NCI-H2107 treated with DMSO at 0.1 percent for 48 hours (cell line): ENCODE measurements around the gene OTULINL.

Source experiments
- DNase-seq: peaks from one replicate; lab custom pipeline; 2025; ENCODE audit not compliant: unreplicated experiment; lab: John Stamatoyannopoulos, UW

Gene OTULINL

DNA sequence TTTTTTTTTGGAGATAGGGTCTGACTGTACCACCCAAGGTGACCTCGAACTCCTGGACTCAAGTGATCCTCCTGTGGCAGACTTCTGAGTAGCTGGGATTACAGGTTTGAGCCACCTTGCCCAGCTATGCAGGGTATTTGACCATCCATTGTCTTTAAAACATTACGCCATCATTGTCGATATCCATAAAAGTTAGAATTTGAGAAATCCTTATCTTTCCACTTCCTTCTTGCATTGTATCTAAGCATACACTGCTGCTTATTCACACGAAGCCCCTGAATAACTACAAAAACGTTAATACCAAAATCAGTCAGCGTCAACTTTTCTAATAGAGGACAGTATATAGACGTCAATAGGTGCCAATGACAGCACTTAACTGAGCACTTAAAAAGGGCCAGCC lies 5.4 kb upstream of the OTULINL start:
- DNase-seq, result no peak

DNA sequence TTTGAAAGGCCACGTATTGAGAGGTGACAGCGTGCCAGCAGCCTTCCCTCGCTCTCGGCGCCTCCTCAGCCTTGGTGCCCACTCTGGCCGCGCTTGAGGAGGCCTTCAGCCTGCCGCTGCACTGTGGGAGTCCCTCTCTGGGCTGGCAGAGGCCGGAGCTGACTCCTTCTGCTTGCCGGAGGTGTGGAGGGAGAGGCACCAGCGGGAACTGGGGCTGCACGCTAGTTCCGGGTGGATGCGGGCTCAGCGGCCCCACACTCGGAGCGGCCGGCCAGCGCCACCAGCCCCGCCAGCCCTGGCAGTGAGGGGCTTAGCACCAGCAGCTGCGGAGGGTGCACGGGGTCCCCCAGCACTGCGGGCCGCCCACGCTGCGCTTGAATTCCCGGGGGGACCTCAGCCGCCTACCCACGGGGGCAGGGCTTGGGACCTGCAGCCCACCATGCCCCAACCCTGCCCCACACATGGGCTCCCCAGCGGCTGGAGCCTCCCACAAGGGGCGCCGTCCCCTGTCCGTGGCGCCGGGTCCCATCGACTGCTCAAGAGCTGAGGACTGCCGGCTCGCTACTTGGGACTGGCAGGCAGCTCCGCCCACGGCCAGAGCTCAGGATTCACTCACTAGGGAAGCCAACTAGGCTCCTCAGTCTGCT lies 4.4 kb upstream of the OTULINL start:
- DNase-seq, result no peak

DNA sequence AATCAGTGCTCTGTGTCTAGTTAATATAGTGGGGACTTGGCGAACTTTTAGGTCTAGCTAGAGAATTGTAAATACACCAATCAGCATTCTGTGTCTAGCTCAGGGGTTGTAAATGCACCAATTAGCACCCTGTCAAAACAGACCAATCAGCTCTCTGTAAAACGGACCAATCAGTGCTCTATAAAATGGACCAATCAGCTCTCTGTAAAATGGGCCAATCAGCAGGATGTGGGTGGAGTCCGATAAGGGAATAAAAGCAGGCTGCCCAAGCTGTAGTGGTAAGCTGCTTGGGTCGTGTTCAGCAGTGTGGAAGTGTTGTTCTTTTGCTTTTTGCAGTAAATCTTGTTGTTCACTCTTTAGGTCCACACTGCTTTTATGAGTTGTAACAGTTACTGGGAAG lies 3.6 kb upstream of the OTULINL start:
- DNase-seq, result no peak

DNA sequence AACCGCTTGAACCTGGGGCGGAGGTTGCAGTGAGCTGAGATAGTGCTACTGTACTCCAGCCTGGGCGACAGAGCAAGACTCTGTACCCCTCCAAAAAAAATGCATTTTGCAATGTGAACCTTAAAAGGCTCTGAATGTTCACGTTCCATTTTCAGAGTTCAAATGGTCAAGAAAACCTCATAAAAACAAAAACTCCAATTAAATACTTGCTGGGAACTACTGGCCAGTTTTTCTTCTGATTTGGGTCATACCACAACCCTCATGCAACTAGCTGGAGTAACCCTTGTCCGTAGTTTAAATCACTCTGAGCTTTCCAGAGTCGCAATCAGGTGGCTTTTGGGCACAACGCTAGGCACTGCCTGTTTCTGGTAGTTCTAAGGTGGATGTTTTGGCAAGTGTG lies 2.3 kb upstream of the OTULINL start:
- no peak for DNase-seq

DNA sequence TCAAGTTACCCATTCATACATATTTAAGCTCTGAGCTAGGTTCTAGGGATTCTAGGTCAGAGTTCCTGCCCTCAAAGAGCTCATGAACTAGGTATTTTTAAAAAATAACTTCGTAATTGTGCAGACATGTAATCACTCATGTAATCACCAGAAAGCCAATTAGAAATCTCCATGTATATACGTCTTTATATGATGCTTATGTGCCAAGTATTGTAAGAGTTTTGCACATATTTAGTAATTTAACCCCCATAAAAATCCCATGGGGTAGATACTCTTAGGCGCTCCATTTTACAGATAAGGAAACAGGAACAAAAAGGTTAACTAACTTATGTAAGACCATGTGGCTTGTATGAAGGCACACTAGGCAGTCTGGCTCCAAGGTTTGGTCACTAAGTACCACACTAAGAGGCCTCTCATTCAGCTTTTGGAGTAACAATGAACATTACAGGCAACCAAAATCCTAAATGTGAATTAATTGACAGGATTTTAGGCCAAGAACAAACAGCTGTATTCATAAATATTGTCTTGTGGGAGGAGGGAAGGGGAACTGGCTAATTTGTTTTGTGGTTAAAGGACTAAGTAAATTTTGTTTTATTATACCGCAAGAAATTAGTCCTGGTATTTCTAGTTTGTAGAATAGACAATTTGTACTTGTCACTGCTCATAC lies 1.7 kb upstream of the OTULINL start:
- no peak for DNase-seq

DNA sequence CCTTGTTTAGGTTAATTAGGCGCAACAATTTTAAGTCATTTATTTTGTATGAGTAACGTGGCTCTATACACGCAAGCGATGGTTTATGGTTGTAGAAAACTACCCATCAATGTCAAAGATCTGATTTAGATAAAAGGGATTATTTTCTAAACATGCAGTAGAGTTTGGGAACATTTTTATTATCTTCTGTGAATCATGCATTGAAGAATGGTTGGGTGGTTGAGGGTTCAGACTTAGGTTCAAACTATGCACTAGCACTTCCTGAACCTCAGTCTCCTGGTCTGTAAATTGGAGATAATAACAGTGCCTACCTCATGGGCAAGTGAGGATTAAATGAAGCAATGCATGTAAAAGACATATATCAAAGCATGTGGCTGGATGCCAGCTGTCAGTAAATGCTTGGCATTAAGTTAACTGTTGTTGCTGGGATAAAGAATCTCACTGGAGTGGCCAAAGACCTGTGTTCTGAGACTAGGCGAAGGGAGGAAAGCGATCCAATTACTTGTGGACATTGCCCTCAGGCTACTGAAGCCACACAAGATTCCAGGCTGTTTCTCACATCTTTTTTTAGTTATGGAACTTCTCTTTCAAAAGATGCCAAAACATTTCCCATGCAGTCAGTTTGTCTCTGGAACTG lies 1.1 kb upstream of the OTULINL start:
- no peak for DNase-seq

DNA sequence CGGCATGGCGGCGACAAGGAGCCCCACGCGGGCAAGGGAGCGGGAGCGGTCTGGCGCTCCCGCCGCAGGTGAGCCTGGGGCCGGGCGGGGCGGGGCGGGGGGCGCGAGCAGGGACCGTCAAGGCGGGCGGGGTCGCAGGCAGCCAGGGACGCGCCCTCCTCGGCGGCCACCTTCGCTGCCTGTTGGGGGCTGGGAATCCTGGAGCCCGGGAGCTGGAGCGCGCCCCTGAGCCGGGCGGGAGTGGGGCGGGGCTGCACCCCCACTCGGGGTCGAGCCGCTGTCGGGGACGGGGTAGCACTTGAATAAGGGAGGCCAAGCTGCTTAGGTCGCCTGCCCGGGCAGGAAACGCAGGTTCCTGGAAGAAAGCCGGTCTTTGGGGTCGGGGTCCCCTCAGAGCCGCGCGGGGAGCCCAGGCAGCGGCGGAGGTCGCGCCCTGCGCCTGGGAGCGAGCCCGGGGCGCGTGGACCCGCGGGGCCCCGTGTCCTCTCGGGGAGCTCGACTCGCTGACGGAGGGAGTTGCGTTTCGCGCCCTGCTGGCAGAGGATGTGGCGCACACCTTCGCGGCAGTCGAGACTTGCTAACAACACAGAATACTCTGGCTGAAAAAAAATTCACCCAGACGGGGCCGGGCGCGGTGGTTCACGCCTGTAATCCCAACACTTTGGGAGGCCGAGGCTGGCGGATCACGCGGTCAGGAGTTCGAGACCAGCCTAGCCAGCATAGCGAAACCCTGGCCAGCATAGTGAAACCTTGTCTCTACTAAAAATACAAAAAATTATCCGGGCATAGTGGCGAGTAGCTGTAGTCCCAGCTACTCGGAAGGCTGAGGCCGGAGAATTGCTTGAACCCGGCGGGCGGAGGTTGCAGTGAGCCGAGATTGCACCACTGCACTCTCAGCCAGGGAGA lies 552 bp downstream of the OTULINL start:
- DNase-seq, result no peak

DNA sequence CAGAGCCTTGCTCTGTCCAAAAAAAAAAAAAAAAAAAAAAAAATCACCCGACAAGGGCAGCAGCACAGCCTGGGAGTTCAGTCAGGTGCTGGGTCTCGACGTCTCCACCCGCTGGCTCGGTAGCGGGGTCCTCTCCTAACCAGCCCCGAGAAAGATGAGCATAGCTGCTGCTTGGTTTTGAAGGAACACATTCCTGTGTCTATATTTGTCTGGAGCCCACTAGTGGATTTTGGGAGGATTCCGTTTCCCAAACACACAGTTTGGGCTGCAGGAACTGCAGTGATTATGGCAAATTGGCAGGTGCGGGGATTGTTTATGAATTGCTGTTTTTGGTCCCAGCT lies 1.2 kb downstream of the OTULINL start:
- no peak for DNase-seq

DNA sequence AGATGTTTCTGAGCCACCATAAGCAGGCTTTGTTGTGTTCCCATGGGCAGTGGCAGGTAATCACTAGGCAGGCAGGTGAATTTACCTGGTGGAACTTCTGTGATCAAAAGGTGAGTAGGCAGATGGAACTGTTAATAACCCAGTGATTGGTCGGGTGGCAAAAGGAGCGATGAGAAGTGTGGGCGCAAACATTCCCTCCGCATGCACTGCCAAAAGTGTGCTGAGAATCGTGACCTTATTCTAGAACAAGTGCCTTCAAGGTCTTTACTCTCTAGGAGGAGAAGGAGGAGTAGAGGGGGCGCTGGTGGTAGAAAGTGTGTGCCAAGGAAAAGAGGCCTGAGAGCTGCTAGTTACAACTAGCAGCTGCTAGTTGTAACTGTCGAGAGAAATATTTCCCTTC lies 3.3 kb downstream of the OTULINL start:
- DNase-seq, result no peak

DNA sequence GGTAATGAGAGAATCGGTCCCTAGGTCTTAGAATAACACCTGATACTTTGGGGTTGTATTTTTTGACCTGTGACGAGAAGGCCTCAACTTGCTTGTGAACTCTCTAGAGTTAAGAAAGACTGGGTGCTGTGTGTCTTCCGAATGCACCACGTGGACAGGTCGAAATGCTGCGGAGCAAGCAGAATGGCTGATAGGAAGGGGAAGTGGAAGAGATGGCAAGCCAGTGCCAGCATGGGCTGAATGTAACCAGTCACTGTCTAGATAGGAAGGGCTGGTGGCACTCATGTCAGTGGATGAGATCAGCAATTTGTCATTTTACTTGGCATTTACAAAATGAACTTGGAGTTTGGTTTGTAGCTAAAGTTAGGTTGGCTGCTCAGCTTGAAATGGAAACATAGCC lies 5.6 kb downstream of the OTULINL start:
- DNase-seq, result no peak

DNA sequence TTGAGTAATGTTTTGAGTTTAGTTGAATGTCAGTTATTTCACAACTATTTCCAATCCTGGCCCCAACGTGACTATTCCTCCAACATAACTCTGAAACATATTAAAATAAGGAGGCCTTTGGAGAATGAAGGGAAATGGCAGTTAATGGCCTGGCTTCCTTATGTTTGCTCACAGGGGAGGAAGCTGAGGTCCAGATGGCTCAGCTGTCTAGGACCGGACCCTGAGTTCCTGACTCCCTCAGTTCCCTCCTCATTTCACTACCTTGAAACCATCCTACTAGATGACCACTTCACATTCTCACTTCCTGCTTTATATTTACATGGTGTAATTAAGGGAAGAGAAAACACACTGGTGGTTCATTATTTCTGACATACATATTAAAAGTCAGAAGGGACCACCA lies 6.6 kb downstream of the OTULINL start:
- no peak for DNase-seq

DNA sequence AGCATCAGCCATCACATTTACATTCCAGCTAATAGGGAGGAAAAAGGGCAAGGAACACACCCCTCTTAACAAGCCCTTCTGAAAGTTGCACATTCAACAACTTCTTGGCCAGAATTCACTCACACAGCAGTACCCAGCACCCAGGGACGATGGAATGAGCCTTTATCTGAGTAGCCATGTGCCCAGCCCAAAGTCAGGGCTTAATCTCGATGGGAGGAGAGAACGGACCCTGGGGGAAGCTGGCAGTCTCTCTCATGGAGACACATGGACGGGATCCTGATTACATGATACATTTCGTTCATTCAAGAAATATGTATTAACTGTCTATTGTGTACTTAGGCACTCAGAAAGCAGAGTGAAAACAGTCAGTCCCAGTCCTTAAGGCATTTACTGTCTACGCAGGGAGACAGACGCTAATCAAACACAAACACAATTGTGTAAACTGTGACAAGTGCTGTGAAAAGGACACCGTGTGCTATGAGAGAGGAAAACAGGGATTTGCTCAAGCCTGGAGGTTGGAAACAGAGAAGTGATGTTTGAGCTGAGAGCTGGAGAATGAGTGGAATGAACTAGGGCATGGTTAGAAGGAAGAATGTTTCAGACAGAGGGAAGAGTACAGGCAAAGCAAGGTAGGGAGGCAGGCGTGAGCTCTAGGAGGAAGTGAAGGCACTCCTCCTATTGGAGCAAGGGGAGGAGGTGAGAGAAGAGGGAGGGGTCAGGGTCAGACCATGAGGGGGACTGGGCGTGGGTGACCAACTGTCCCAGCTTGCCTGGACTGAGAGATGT lies 7.4 kb downstream of the OTULINL start:
- no peak for DNase-seq

DNA sequence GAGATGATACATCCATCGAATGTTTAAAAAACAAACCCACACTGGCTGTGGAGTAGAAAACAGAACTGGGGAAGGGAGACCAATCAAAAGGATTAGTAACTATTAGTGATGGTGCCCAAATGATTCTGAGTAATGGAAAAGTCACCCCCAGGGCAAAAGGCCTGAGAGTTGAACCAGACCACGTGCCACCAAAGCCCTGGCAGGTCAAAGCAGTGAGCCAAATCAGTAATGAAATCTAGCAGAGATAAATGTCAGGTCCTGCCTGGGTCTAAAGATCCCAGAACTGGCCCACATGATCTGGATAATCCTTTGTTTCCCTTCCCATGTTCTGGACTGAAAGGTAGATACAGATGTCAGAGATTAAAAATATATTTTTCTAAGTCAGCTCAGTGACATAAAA lies 9.4 kb downstream of the OTULINL start:
- no peak for DNase-seq

DNA sequence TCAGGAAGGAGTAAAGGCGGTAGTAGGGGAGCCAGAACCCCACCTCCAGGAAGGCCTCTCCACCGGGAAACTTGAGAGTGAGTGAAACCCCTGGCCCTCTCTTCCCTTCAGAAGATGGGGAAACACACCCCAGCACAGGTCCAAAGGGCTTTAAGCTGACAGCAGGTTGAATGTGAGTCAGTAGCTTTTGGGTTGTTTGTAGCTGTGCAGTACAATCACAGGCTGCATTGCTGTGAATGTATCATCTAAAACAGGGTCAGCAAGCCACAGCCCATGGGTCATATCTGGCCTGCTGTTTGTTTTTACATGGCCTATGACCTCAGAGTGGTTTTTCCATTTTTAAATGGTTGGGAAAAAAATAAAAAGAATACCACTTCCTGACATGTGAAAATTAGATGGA lies 10.0 kb downstream of the OTULINL start:
- no peak for DNase-seq

DNA sequence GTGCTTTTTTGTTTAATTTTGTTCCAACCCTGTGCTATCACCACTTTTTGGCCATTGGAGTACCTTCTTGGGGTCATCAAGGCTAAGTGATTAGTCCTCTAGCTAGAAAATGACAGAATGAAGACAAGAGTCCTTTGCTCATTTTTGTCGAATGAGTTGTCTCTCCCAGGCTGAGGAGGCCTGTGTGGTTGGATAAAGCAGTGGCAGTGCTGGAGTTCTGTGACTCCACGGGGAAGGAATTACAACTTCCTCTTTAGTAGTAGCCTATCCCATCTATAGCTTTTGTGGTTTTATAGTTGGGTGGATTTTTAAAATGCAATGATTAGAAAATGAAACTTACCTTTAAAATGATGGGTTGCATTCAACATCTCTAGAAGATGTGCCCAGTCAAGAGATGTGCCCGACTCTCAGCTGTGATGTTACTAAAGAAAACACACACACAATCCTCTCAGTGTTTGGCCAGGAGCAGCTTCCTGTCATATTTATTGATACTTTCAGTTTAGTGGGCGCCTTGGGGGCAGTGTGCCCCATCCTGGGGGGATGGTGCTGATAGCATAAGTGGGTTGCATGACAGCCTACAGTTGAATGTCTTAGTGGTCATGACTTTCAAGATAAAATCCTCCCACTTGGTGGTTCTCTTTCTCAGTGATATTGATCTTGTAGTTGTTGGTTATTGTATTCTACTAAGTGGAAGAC lies 11.9 kb downstream of the OTULINL start:
- no peak for DNase-seq

DNA sequence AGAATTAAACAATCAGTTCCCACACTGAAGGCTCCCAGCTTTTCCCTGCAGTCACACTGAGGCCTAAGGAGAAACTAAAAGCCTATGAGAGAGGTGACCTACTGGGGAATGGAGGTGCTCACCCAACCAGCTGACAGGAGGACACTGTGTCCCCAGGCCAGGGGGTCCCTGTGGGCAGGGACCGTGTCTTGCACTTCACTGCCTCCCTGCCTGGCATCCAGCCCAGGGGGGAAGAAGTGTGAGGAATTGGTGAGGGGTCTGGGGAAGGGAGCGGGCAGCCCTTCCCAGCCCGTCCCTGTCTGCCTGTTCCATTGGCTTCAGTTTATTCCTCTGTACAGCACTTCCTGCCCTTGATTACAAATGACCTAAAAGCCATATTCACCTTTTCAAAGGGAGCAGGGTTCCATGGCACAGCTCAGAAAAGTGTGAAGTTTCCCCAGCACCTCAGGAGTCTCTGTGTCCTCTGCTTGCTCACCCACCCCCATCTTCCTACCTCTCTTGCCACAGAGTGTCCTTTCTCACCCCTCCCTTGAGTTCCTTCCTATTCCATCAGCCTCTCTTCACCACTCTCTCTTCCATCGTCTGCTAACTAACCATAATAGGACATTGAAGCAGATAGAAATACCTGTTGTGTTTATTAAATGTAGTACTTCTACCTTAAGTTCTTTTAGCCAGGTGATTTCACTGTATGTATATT lies 12.9 kb downstream of the OTULINL start:
- no peak for DNase-seq

DNA sequence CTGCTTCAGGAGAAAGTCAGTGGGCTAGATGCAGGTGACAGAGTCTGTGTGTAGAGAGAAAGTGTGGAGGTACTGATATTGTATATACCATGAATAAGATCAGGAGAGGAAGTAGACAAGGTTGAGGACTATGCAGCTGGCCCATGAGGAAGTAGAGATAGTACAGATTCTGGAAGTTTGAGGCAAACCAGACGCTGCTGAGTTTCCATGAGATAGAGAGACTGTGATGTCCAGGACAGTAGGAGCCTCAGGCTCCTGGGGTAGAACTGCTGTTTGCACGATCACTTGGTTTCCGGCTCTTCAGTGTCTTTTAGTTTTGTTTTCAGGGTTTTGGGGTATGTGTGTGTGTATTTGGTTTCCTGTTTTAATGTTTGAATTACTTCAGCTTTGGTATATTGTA lies 13.6 kb downstream of the OTULINL start:
- DNase-seq, result no peak

DNA sequence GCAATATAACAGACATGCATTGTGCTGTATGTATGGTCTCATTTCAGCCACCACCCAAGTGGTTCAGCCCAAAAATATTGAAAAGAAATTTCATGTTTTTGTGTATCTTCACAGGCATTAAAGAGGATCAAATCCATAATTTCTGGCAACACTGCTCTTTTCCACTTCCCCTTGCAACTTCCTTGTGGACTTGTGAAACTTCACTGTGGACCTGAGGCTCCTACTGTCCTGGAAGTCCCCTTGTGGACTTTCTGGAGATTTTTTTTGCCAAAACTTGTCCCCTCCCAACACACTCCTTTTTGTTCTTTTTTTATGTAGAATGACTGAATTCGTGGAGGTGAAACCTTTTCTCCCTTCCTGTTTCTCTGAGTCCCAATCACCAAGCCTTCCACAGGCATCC lies 14.3 kb downstream of the OTULINL start:
- DNase-seq, result no peak

DNA sequence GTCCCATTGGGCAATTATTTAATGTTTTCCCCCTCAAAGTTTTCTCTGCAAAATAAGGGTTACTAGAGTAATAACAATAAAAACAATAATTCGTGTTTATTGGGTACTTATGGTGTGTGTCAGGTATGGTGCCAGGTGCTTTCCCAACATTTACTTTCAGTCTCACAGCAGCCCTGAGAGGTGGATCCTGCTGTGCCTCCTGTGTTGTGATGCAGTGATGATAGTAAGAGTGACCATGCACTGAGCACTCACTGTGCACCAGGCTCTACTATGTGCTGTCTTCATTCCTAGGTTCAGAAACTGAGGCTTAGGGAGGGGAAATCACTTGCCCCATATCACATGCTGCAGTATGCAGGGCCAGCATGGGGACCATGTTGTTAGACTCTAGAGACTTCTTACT lies 15.5 kb downstream of the OTULINL start:
- no peak for DNase-seq

DNA sequence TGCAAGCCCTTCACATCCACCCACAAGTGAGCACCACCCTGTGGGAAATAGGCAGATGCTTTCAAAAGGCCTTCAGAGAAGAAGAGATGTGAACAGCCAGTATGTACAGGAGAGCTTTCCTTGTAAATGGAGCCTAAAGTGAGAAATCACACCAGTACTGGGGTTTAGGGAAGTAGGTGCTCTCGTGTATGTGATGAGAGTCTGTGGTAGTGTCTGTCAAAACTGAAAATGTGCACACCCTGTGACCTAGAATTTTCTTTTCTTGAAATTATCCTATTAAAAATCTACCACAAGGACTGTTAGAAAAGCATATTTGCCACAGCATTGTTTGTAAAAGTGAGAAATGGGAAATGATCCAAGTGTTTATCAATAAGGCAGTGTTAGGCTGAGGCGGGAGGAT lies 16.6 kb downstream of the OTULINL start:
- DNase-seq, result no peak
